ENCODE data around the gene TANC1.

Gene TANC1

GRCh38 chr2:159179096-159179495 lies 210.7 kb downstream of the TANC1 start:
- DNase-seq: no peak
- TF ChIP-seq GATA1 (IDR thresholded peaks at IDR 0.05; ENCODE audit: low read depth, low read length) (no peak), POLR2A (IDR thresholded peaks at IDR 0.05; ENCODE audit: low read length) (no peak)

DNA sequence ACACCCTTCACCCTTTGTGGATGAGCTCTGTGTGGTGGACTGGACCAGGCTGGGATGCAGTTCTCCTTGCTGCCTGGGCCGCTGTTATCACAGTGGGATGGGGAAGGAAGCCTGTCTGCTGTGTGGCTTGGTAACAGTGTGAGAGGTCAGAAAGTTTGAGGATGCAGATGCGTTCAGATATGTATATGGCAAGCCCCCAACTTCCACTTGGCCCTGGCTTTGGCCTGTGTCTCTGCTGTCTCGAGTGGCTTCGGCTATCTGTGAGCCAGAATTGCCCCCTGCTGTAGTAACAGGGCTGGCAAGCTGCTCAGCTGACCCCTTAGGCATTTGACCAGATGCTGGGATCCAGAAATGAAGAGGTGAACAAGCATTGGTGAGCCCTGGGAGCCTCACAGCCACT lies 211.3 kb downstream of the TANC1 start:
- no peak for DNase-seq
- TF ChIP-seq POLR2A (IDR thresholded peaks at IDR 0.05; ENCODE audit: low read length) (no peak), GATA1 (IDR thresholded peaks at IDR 0.05; ENCODE audit: low read depth, low read length) (no peak)

GRCh38 chr2:159183346-159183745 lies 214.9 kb downstream of the TANC1 start:
- TF ChIP-seq GATA1 (IDR thresholded peaks at IDR 0.05; ENCODE audit: low read depth, low read length): no peak
- no peak for TF ChIP-seq POLR2A (IDR thresholded peaks at IDR 0.05; ENCODE audit: low read length)
- peak; percentile 9 to 22 for DNase-seq

DNA sequence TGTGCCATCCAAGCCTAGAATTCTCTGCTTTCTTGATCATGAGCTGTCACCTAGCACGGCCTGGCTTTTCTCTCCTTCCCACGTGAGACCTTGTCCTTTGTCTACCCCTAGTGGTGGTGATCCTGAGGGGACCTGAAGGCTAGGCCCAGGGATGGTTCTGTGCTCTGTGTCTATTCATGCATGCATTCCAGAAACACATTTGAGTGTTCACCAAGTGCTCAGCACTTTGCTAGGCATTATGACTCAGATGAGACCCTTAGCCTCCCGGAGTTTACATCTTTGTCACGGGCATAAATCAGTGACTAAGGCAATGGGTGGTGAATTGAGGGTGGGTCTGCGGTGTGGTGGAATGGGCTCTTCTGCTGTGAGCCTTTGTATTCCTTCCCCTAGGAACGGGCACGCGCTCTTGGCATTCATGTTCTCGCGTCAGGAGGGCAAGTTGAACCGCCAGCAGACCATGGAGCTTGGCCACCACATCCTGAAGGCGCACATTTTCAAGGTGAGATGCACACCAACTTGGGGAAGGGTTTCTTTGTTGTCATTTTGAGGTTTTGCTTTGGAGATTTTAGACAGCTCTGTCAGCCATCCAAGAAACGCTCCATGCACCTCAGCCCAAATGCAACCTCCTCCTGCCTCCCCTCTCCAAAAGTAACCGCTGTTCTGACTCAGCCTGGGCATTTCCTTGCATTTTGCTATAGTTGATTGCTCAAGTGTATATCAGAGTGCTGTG lies 217.1 kb downstream of the TANC1 start:
- TF ChIP-seq GATA1 (IDR thresholded peaks at IDR 0.05; ENCODE audit: low read depth, low read length): no peak
- TF ChIP-seq POLR2A (IDR thresholded peaks at IDR 0.05; ENCODE audit: low read length): no peak
- DNase-seq: peak; percentile 71 to 79

- DNase-seq: no peak
Observed at GRCh38 chr2:159186462-159186861, 218.0 kb downstream of the TANC1 start.

GRCh38 chr2:159187106-159187505 lies 218.7 kb downstream of the TANC1 start:
- TF ChIP-seq GATA1 (IDR thresholded peaks at IDR 0.05; ENCODE audit: low read depth, low read length) (no peak), POLR2A (IDR thresholded peaks at IDR 0.05; ENCODE audit: low read length) (no peak)
- no peak for DNase-seq

More at GRCh38 chr2:159186462-159186861, 218.0 kb downstream of the TANC1 start:
- no peak for TF ChIP-seq GATA1 (IDR thresholded peaks at IDR 0.05; ENCODE audit: low read depth, low read length)
- TF ChIP-seq POLR2A (IDR thresholded peaks at IDR 0.05; ENCODE audit: low read length): no peak

- no peak for DNase-seq
- no peak for TF ChIP-seq POLR2A (IDR thresholded peaks at IDR 0.05; ENCODE audit: low read length)
- TF ChIP-seq GATA1 (IDR thresholded peaks at IDR 0.05; ENCODE audit: low read depth, low read length): no peak
Observed at GRCh38 chr2:159188449-159188848, 220.0 kb downstream of the TANC1 start.

- no peak for TF ChIP-seq GATA1 (IDR thresholded peaks at IDR 0.05; ENCODE audit: low read depth, low read length)
- TF ChIP-seq POLR2A (IDR thresholded peaks at IDR 0.05; ENCODE audit: low read length): no peak
- no peak for DNase-seq
Observed at GRCh38 chr2:159192371-159192918, 224.0 kb downstream of the TANC1 start.

GRCh38 chr2:159193791-159194190 lies 225.4 kb downstream of the TANC1 start:
- TF ChIP-seq POLR2A (IDR thresholded peaks at IDR 0.05; ENCODE audit: low read length) (no peak), GATA1 (IDR thresholded peaks at IDR 0.05; ENCODE audit: low read depth, low read length) (no peak)
- DNase-seq: no peak

DNA sequence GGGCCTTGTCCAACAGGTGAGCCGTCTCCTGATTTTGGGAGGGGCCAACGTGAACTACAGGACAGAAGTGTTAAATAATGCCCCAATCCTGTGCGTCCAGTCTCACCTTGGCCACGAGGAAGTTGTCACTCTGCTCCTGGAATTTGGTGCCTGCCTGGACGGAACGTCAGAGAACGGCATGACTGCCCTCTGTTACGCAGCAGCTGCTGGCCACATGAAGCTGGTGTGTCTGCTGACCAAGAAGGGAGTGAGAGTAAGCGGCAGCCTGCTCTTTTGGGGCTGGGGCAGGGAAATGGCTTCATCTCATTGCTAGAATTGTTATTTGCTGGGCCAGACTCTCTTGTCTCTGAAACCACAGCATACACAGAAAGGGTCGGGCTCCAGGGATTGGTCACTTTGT lies 225.8 kb downstream of the TANC1 start:
- DNase-seq: no peak
- TF ChIP-seq POLR2A (IDR thresholded peaks at IDR 0.05; ENCODE audit: low read length): no peak
- TF ChIP-seq GATA1 (IDR thresholded peaks at IDR 0.05; ENCODE audit: low read depth, low read length): no peak

DNA sequence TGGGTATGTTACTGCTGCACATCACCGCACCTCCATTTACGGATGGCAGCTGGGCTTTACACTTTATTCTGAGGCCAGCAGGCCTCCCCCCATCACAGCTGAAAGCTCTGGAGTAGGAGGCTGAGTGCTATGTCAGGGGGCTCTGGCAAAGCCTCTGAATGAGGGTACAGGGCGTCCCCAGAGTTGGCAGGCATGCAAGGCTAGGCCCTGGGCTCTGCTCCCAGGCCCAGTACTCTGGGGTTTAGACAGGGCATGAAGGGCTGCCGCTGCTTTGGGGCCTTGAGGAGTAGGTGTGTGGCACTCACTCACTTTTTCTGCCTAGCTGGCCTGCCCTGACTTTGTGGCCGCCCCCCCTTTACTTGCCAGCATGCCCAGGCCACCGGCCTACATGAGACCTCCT lies 227.3 kb downstream of the TANC1 start:
- no peak for DNase-seq
- TF ChIP-seq POLR2A (IDR thresholded peaks at IDR 0.05; ENCODE audit: low read length) (no peak), GATA1 (IDR thresholded peaks at IDR 0.05; ENCODE audit: low read depth, low read length) (no peak)

DNA sequence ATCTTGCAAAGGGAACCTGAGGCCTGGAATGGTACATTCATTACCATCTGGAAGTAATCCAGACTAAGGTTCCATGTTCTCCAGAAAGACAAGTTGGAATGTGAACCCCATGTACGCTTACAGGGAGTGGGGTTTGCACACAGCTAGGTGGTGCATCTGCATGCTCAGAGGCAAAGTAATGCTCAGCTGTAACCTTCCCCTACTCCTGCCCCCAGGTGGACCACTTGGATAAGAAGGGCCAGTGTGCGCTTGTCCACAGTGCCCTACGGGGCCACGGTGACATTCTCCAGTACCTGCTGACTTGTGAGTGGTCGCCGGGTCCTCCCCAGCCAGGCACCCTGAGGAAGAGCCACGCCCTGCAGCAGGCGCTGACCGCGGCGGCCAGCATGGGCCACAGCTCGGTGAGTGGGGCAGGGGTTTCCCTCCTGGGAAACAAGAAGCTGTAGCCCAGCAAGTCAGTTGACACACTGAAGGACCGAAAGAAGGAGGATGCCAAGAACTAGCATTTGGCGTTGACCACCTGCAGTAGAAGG lies 228.0 kb downstream of the TANC1 start:
- TF ChIP-seq GATA1 (IDR thresholded peaks at IDR 0.05; ENCODE audit: low read depth, low read length) (no peak), POLR2A (IDR thresholded peaks at IDR 0.05; ENCODE audit: low read length) (no peak)
- no peak for DNase-seq

GRCh38 chr2:159199236-159199635 lies 230.8 kb downstream of the TANC1 start:
- no peak for DNase-seq

GRCh38 chr2:159199761-159200465 lies 231.5 kb downstream of the TANC1 start:
- no peak for DNase-seq
- TF ChIP-seq POLR2A (IDR thresholded peaks at IDR 0.05; ENCODE audit: low read length) (no peak), GATA1 (IDR thresholded peaks at IDR 0.05; ENCODE audit: low read depth, low read length) (no peak)

More at GRCh38 chr2:159199236-159199635, 230.8 kb downstream of the TANC1 start:
- TF ChIP-seq GATA1 (IDR thresholded peaks at IDR 0.05; ENCODE audit: low read depth, low read length) (no peak), POLR2A (IDR thresholded peaks at IDR 0.05; ENCODE audit: low read length) (no peak)

All from erythroblast (primary cell).